ENCODE results near the gene MMP7. TPM values are rescaled to one million over a fixed set of nuclear protein-coding genes. Genes with fewer than 3 reads are reported as not detected.

MMP7 gene
- polyA plus RNA-seq, 1 of the 3 experiments (the other 2 are of a cell fraction), result 0.13 TPM

GRCh38 chr11:102488208-102488607, 42.3 kb downstream of the MMP7 start:
- H3K9ac ChIP-seq, result no peak overlapping the region
- DNase-seq, result no peak
- no peaks in the 10 kb centered on the region for H4K20me1 ChIP-seq (ENCODE audit: insufficient read depth)
- no peak overlapping the region for H3K27ac ChIP-seq (ENCODE audit: low read depth in 2 of 2, low read length in 1 of 2)
- H3K27me3 ChIP-seq (ENCODE audit: insufficient read depth), result no peaks in the 10 kb centered on the region
- ChIA-PET POLR2A (no interaction called here), CTCF (interaction anchor here (0.9 to 3.2 kb wide), 4 partner anchors 97 to 200 kb away, joined by 3 to 10 read pairs (median 5); no protein-coding TSS in a partner anchor)
- no peaks in the 10 kb centered on the region for H3K9me2 ChIP-seq
- no peaks in the 10 kb centered on the region for H3K9me3 ChIP-seq
- H3K79me2 ChIP-seq (ENCODE audit: insufficient read depth), result no peaks in the 10 kb centered on the region
- 65% methylated on average over 3 of the region's 3 CpGs for WGBS (ENCODE audit: low lambda C conversion rate)
- no peaks in the 10 kb centered on the region for H3K4me1 ChIP-seq (ENCODE audit: control insufficient read depth in 1 of 2, insufficient read depth in 2 of 2, low read depth in 1 of 2, low read length in 1 of 2)
- H2AFZ ChIP-seq (ENCODE audit: low read depth), result no peak overlapping the region
- no peaks in the 10 kb centered on the region for H3F3A ChIP-seq (replicated peaks; ENCODE audit: insufficient read depth)
- H3K4me3 ChIP-seq (ENCODE audit: low read depth in 2 of 2, low read length in 1 of 2), result no peak overlapping the region
- no peaks in the 10 kb centered on the region for H3K36me3 ChIP-seq (replicated peaks in 1 of 2; ENCODE audit: control insufficient read depth in 1 of 2, insufficient read depth in 2 of 2, low read length in 1 of 2)
- no peak overlapping the region for H3K4me2 ChIP-seq
- no peak for TF ChIP-seq GATA2 (CRISPR knock-in tag; IDR thresholded peaks at IDR 0.05)
- TF ChIP-seq FOXJ3 (CRISPR knock-in tag; IDR thresholded peaks at IDR 0.05), result no peak
- TF ChIP-seq JUND (IDR thresholded peaks at IDR 0.05), result no peak
- no peak for TF ChIP-seq SIN3A (IDR thresholded peaks at IDR 0.05; ENCODE audit: borderline replicate concordance, low read depth, low read length)
- TF ChIP-seq IRF3 (IDR thresholded peaks at IDR 0.05; ENCODE audit: low read depth, low read length), result no peak

GRCh38 chr11:102487214-102487613, 43.3 kb downstream of the MMP7 start:
- Histone ChIP-seq H3K4me2 (no peak overlapping the region), H3K79me2 (ENCODE audit: insufficient read depth) (no peaks in the 10 kb centered on the region), H3K9me2 (no peaks in the 10 kb centered on the region), H3K4me3 (ENCODE audit: low read depth in 2 of 2, low read length in 1 of 2) (no peak overlapping the region), H3K36me3 (replicated peaks in 1 of 2; ENCODE audit: control insufficient read depth in 1 of 2, insufficient read depth in 2 of 2, low read length in 1 of 2) (no peaks in the 10 kb centered on the region), H3K27me3 (ENCODE audit: insufficient read depth) (no peaks in the 10 kb centered on the region), H3K9me3 (no peaks in the 10 kb centered on the region), H4K20me1 (ENCODE audit: insufficient read depth) (no peaks in the 10 kb centered on the region), H3K4me1 (ENCODE audit: control insufficient read depth in 1 of 2, insufficient read depth in 2 of 2, low read depth in 1 of 2, low read length in 1 of 2) (no peaks in the 10 kb centered on the region), H3K27ac (ENCODE audit: low read depth in 2 of 2, low read length in 1 of 2) (no peak overlapping the region), H3K9ac (no peak overlapping the region), H3F3A (replicated peaks; ENCODE audit: insufficient read depth) (no peaks in the 10 kb centered on the region), H2AFZ (ENCODE audit: low read depth) (no peak overlapping the region)
- ChIA-PET POLR2A (no interaction called here), CTCF (interaction anchor here (1.4 to 3.2 kb wide), 2 partner anchors 193 to 199 kb away, joined by 5 to 10 read pairs; no protein-coding TSS in a partner anchor)
- WGBS (ENCODE audit: low lambda C conversion rate), result 100% methylated on average over 1 of the region's 1 CpG
- TF ChIP-seq SIN3A (IDR thresholded peaks at IDR 0.05; ENCODE audit: borderline replicate concordance, low read depth, low read length) (no peak), USF2 (IDR thresholded peaks at IDR 0.05; ENCODE audit: borderline replicate concordance, low read depth, low read length) (no peak), RAD21 (IDR thresholded peaks at IDR 0.05; ENCODE audit: low read length) (no peak), SMC3 (IDR thresholded peaks at IDR 0.05; ENCODE audit: low read depth, low read length) (no peak), TEAD4 (IDR thresholded peaks at IDR 0.05; ENCODE audit: borderline replicate concordance, insufficient read depth) (no peak), RFX5 (IDR thresholded peaks at IDR 0.05; ENCODE audit: low read length) (no peak), RCOR1 (IDR thresholded peaks at IDR 0.05; ENCODE audit: low read length) (no peak)
- TF ChIP-seq, protein P1, sequence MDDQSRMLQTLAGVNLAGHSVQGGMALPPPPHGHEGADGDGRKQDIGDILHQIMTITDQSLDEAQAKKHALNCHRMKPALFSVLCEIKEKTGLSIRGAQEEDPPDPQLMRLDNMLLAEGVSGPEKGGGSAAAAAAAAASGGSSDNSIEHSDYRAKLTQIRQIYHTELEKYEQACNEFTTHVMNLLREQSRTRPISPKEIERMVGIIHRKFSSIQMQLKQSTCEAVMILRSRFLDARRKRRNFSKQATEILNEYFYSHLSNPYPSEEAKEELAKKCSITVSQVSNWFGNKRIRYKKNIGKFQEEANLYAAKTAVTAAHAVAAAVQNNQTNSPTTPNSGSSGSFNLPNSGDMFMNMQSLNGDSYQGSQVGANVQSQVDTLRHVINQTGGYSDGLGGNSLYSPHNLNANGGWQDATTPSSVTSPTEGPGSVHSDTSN (IDR thresholded peaks at IDR 0.05), result no peak
- DNase-seq, result no peak

Measured in SK-N-SH (cell line).